ENCODE measurements around the gene STX1A.
"Not testable (repeated sequence)": the region's sequence is repeated elsewhere in the genome, so short reads cannot be mapped to it uniquely, and the experiment has no call there.

The STX1A gene

DNA sequence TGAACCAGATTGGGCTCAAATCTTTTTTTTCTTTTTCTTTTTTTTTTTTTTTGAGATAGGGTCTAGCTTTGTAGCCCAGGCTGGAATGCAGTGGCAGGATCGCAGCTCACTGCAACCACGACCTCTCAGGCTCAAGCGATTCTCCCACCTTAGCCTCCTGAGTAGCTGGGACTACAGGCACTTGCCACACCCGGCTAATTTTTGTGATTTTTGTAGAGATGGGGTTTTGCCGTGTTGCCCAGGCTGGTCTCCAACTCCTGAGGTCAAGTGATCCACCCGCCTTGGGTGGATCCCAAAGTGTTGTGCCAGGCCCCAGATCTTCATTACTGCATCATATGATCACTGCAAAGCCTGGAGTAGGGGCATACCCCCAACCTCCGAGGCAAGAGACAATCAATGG lies 39.0 kb downstream of the STX1A start:
- DNase-seq (ENCODE audit: low read depth) = no peak
- H3K4me3 ChIP-seq (ENCODE audit: low read depth, low read length) = no peak overlapping the region
- in situ Hi-C loops (cut with HindIII; ENCODE audit: low sequenced_read_pairs) = no loop called here
- TF ChIP-seq, protein P1, sequence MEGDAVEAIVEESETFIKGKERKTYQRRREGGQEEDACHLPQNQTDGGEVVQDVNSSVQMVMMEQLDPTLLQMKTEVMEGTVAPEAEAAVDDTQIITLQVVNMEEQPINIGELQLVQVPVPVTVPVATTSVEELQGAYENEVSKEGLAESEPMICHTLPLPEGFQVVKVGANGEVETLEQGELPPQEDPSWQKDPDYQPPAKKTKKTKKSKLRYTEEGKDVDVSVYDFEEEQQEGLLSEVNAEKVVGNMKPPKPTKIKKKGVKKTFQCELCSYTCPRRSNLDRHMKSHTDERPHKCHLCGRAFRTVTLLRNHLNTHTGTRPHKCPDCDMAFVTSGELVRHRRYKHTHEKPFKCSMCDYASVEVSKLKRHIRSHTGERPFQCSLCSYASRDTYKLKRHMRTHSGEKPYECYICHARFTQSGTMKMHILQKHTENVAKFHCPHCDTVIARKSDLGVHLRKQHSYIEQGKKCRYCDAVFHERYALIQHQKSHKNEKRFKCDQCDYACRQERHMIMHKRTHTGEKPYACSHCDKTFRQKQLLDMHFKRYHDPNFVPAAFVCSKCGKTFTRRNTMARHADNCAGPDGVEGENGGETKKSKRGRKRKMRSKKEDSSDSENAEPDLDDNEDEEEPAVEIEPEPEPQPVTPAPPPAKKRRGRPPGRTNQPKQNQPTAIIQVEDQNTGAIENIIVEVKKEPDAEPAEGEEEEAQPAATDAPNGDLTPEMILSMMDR (IDR thresholded peaks at IDR 0.05; ENCODE audit: low read depth, low read length, missing control alignments) = no peak

DNA sequence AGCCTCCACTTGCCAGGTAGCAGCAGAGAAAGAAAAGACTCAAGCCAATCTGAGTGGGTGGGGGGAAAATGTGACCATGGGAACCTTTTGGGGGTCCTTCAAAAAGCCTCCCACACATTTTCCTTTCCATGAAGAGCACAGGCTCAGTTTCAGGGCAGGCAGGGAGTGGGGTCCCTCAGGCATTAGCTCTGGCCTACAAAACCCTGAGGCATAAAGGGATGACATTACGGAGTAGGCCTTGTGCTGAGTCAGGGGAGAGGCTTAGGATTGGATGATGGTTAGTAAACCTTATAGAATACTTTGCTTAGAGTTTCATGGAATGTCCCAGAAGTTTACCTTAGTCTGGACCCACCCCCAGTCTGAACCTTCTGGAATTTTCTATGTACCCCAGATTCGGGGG lies 39.8 kb downstream of the STX1A start:
- H3K4me3 ChIP-seq (ENCODE audit: low read depth, low read length) = no peak overlapping the region
- TF ChIP-seq, protein P1 (IDR thresholded peaks at IDR 0.05; ENCODE audit: low read depth, low read length, missing control alignments) = no peak
- DNase-seq (ENCODE audit: low read depth) = no peak
- in situ Hi-C loops (cut with HindIII; ENCODE audit: low sequenced_read_pairs) = no loop called here

DNA sequence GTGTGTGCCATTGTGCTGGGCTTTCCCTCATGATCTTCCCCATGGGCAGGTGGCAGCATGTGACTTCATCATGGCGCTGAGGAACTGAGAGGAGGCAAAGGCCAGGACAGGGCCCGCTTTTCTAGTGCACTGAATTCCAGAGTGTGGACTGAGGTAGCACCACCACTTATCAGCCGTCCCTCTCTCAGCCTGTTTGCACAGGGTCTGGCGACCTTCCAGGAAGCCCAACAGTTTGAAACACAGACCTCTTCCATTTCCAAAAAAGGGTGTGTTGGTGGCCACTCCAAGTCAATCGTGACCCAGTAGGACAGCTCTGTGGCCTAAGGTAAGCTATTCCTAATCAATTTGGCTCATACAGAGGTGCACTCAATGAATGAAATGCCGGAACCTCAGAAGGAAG lies 40.6 kb downstream of the STX1A start:
- TF ChIP-seq, protein P1 (IDR thresholded peaks at IDR 0.05; ENCODE audit: low read depth, low read length, missing control alignments) = no peak
- H3K4me3 ChIP-seq (ENCODE audit: low read depth, low read length) = no peak overlapping the region
- in situ Hi-C loops (cut with HindIII; ENCODE audit: low sequenced_read_pairs) = no loop called here
- no peak for DNase-seq (ENCODE audit: low read depth)

DNA sequence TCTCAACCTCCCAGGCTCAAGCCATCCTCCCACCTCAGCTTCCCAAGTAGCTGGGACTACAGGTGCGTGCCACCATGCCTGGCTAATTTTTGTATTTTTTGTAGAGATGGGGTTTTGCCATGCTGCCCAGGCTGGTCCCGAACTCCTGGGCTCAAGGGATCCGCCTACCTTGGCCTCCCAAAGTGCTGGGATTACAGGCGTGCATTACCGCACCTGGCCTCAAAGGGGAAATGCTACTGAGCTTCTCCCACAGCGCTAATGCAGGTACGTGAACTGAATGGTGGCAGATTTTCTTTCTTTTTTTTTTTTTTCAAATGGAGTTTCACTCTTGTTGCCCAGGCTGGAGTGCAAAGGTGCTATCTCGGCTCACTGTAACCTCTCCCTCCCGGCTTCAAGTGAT lies 43.4 kb downstream of the STX1A start:
- in situ Hi-C loops (cut with HindIII; ENCODE audit: low sequenced_read_pairs); DNase-seq (ENCODE audit: low read depth); H3K4me3 ChIP-seq (ENCODE audit: low read depth, low read length): not testable (repeated sequence)

DNA sequence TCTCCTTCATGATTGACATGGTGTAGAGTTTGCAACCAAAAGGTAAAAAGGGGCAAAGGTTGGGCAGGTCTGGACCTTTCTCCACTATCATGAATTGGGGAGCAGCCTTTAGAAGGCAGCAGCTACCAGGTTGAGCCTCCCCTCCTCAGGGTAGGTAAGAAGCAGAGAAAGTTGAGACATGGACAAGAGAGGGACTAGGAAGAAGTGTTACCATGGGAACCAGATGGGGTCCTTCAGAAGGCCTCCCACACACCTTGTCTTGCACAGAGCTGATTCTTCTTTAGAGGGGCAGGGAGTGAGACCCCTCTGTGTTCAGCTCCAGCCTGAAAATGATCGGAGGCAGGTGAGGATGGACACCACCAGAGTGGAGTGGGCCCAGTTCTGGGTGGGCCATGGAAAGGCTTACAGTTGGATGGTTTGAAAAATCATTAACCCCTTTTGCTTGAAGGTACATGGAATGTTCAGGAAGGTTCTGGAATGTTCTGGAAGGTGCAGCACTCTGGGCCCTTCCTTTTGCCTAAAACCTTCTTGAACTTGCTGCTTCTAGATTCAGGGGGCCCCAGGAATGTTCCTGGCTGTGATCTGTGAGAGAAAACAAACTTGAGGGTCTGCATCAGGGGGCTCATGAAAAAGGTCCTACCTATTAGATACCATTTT lies 44.9 kb downstream of the STX1A start:
- H3K4me3 ChIP-seq (ENCODE audit: low read depth, low read length) = no peak overlapping the region
- DNase-seq (ENCODE audit: low read depth) = no peak
- in situ Hi-C loops (cut with HindIII; ENCODE audit: low sequenced_read_pairs) = loop anchor here (5.0 kb wide), 1 partner anchor 38 kb away; no protein-coding TSS in a partner anchor
- TF ChIP-seq, protein P1 (IDR thresholded peaks at IDR 0.05; ENCODE audit: low read depth, low read length, missing control alignments) = no peak

DNA sequence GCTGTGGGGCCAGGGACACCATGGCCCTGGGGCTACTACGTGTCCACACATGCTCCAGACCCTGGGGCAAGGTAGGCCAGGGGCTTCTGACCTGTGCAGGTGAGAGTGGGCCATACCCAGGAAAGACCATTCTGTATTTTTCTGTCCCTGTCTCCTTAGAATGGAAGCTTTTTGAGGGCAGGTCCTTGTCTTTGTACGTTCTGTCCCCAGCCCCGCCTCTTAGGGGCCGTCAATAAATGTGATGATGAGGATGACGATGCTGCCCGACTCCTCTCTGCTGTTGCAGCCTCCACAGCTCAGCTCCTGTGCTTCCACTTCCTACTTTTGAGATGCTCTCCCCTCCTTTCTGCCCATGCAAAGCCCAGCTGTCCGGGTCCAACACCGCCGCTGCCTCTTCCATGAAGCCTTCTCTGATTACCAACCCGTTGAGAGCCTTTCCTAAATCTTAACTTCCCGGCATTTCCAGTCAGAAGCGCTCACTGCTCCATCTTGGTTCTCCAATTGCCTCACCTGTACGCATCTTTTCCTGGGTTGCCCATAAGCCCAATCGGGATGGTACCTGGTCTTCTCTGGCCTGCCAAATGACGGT lies 47.5 kb downstream of the STX1A start:
- TF ChIP-seq, protein P1 (IDR thresholded peaks at IDR 0.05; ENCODE audit: low read depth, low read length, missing control alignments) = no peak
- no peak overlapping the region for H3K4me3 ChIP-seq (ENCODE audit: low read depth, low read length)
- DNase-seq (ENCODE audit: low read depth) = no peak
- in situ Hi-C loops (cut with HindIII; ENCODE audit: low sequenced_read_pairs) = loop anchor here (5.0 kb wide), 1 partner anchor 40 kb away; no protein-coding TSS in a partner anchor

DNA sequence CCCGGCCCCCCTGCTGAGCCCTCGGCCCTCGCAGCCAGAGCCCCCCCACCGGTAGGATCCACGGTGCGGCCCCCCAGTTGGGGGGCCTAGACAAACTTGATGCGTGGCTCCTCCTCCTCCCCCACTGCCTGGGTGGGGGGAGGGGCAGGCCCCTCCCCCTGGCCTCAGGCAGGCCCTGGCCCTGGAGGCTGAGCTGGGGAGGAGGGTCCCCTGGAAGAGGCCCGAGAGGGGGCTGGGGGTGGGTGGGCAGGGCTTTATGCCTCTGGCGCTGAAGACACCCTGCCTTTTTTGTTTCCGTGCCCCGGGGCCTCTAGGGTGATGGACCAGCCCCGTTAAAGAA lies 48.2 kb downstream of the STX1A start:
- in situ Hi-C loops (cut with HindIII; ENCODE audit: low sequenced_read_pairs) = loop anchor here (5.0 kb wide), 1 partner anchor 41 kb away; no protein-coding TSS in a partner anchor
- TF ChIP-seq, protein P1 (IDR thresholded peaks at IDR 0.05; ENCODE audit: low read depth, low read length, missing control alignments) = no peak
- no peak for DNase-seq (ENCODE audit: low read depth)
- no peak overlapping the region for H3K4me3 ChIP-seq (ENCODE audit: low read depth, low read length)
